H9 (cell line): Measurements from ENCODE around the gene ZNF784. TPM values are rescaled to one million over a fixed set of nuclear protein-coding genes. Genes with fewer than 3 reads are reported as not detected.

Source experiments
- DNase-seq: peaks from one replicate; pipeline ENCODE4 v3.0.0-alpha.2; 2017
- H2AFZ ChIP-seq: one replicate; pipeline ENCODE4 v1.6.1; 2013; ENCODE audit warnings: mild to moderate bottlenecking, low read length, control low read depth, moderate library complexity
- H2AK5ac ChIP-seq: 2 replicates; pipeline ENCODE4 v1.6.1; 2013; ENCODE audit warnings: low read length, control low read depth, mixed read lengths; ENCODE audit not compliant: insufficient read length
- H2BK120ac ChIP-seq: one replicate; pipeline ENCODE4 v1.6.1; 2013; ENCODE audit warnings: low read depth, mild to moderate bottlenecking, low read length, control low read depth, inconsistent platforms; ENCODE audit not compliant: poor library complexity, severe bottlenecking
- H2BK12ac ChIP-seq: 2 replicates; pipeline ENCODE4 v1.6.1; 2013; ENCODE audit warnings: low read length, control low read depth, mixed read lengths, low read depth; ENCODE audit not compliant: insufficient read length
- H2BK15ac ChIP-seq: 2 replicates; pipeline ENCODE4 v1.6.1; 2013; ENCODE audit warnings: low read depth, low read length, control low read depth
- H2BK20ac ChIP-seq: one replicate; pipeline ENCODE4 v1.6.1; 2013; ENCODE audit warnings: low read depth, mild to moderate bottlenecking, low read length, control low read depth, inconsistent platforms; ENCODE audit not compliant: poor library complexity, severe bottlenecking
- H2BK5ac ChIP-seq: 2 replicates; pipeline ENCODE4 v1.6.1; 2013; ENCODE audit warnings: low read length, control low read depth, mixed read lengths; ENCODE audit not compliant: insufficient read length
- H3K14ac ChIP-seq: 2 replicates; pipeline ENCODE4 v1.6.1; 2013; ENCODE audit warnings: low read length, control low read depth; ENCODE audit not compliant: insufficient read depth
- H3K18ac ChIP-seq: 2 replicates; pipeline ENCODE4 v1.6.1; 2013; ENCODE audit warnings: low read depth, mild to moderate bottlenecking, mixed read lengths, low read length, control low read depth; ENCODE audit not compliant: insufficient read length
- H3K23ac ChIP-seq: 2 replicates; pipeline ENCODE4 v1.6.1; 2013; ENCODE audit warnings: low read length, control low read depth, mixed read lengths, low read depth; ENCODE audit not compliant: insufficient read length
- H3K23me2 ChIP-seq: 2 replicates; pipeline ENCODE4 v1.6.1; 2013; ENCODE audit warnings: low read depth, mild to moderate bottlenecking, mixed read lengths, low read length, control low read depth; ENCODE audit not compliant: insufficient read length, poor library complexity, severe bottlenecking
- H3K27ac ChIP-seq: 2 replicates; pipeline ENCODE4 v1.5.1; 2013; ENCODE audit warnings: low read length, control low read depth, mixed read lengths, low read depth; ENCODE audit not compliant: insufficient read length
- H3K27me3 ChIP-seq: 2 replicates; pipeline ENCODE4 v1.6.1; 2013; ENCODE audit warnings: low read length, control low read depth, inconsistent platforms; ENCODE audit not compliant: insufficient read depth
- H3K4ac ChIP-seq: 2 replicates; pipeline ENCODE4 v1.6.1; 2013; ENCODE audit warnings: low read depth, mild to moderate bottlenecking, control low read depth, inconsistent platforms, low read length, moderate library complexity
- H3K4me1 ChIP-seq: 2 replicates; pipeline ENCODE4 v1.6.1; 2013; ENCODE audit warnings: low read length, control low read depth, inconsistent platforms; ENCODE audit not compliant: insufficient read depth
- H3K4me2 ChIP-seq: 2 replicates; pipeline ENCODE4 v1.6.1; 2013; ENCODE audit warnings: low read length, control low read depth, mixed read lengths; ENCODE audit not compliant: insufficient read length, insufficient read depth
- H3K56ac ChIP-seq: 2 replicates; pipeline ENCODE4 v1.6.1; 2013; ENCODE audit warnings: low read depth, mild to moderate bottlenecking, mixed read lengths, low read length, control low read depth; ENCODE audit not compliant: insufficient read length
- H3K79me1 ChIP-seq: 2 replicates; pipeline ENCODE4 v1.6.1; 2013; ENCODE audit warnings: low read depth, mild to moderate bottlenecking, moderate library complexity, low read length, control low read depth, inconsistent platforms; ENCODE audit not compliant: insufficient read depth, poor library complexity, severe bottlenecking
- H3K79me2 ChIP-seq: 2 replicates; pipeline ENCODE4 v1.6.1; 2013; ENCODE audit warnings: low read length, control low read depth, inconsistent platforms; ENCODE audit not compliant: insufficient read depth
- H3K9ac ChIP-seq: 2 replicates; pipeline ENCODE4 v1.6.1; 2013; ENCODE audit warnings: low read length, control low read depth, mixed read lengths; ENCODE audit not compliant: insufficient read length; ENCODE audit errors: extremely low read depth
- H3K9me3 ChIP-seq: one replicate; pipeline ENCODE4 v1.6.1; 2013; ENCODE audit warnings: low read depth, low read length, inconsistent platforms; ENCODE audit not compliant: control insufficient read depth
- H3T11ph ChIP-seq: one replicate; pipeline ENCODE4 v1.6.1; 2013; ENCODE audit warnings: mild to moderate bottlenecking, low read length, control low read depth, inconsistent platforms
- H4K20me1 ChIP-seq: one replicate; pipeline ENCODE4 v1.6.1; 2013; ENCODE audit not compliant: control insufficient read depth, insufficient read length, insufficient read depth
- H4K5ac ChIP-seq: 2 replicates; pipeline ENCODE4 v1.6.1; 2013; ENCODE audit warnings: low read depth, mild to moderate bottlenecking, mixed read lengths, low read length, control low read depth; ENCODE audit not compliant: insufficient read length
- H4K8ac ChIP-seq: replicated peaks from 2 replicates; pipeline ENCODE4 v1.6.1; 2013; ENCODE audit warnings: low read length, control low read depth, mixed read lengths, low read depth; ENCODE audit not compliant: insufficient read length
- H4K91ac ChIP-seq: 2 replicates; pipeline ENCODE4 v1.6.1; 2013; ENCODE audit warnings: low read depth, mild to moderate bottlenecking, moderate library complexity, mixed read lengths, low read length, control low read depth; ENCODE audit not compliant: insufficient read length
- H3K27ac Mint-ChIP-seq, 3 experiments: 2 replicates in 2 of 3; 3 replicates in 1 of 3; pipeline ENCODE4 v1.8.0; 2020 to 2021; ENCODE audit warnings: mixed read lengths in 3 of 3, mild to moderate bottlenecking in 1 of 3, moderate library complexity in 1 of 3
- H3K27me3 Mint-ChIP-seq: 2 replicates; pipeline ENCODE4 v1.8.0; 2021; ENCODE audit warnings: low read depth, mild to moderate bottlenecking, moderate library complexity, mixed read lengths
- H3K36me3 Mint-ChIP-seq, 3 experiments: 2 replicates in 2 of 3; 3 replicates in 1 of 3; pipeline ENCODE4 v1.8.0; 2020 to 2021; ENCODE audit warnings: low read depth in 3 of 3, mixed read lengths in 3 of 3; ENCODE audit not compliant: insufficient read depth in 1 of 3
- H3K4me1 Mint-ChIP-seq, 2 experiments: 2 replicates each; pipeline ENCODE4 v1.8.0; 2020; ENCODE audit warnings: mixed read lengths in 2 of 2
- H3K4me3 Mint-ChIP-seq, 2 experiments: 2 replicates in 1 of 2; 3 replicates in 1 of 2; pipeline ENCODE4 v1.8.0; 2020 to 2021; ENCODE audit warnings: mild to moderate bottlenecking in 2 of 2, mixed read lengths in 2 of 2, moderate library complexity in 1 of 2
- H3K9me3 Mint-ChIP-seq, 2 experiments: 2 replicates in 1 of 2; 3 replicates in 1 of 2; pipeline ENCODE4 v1.8.0; 2020; ENCODE audit warnings: mild to moderate bottlenecking in 2 of 2, mixed read lengths in 2 of 2, moderate library complexity in 1 of 2
- WGBS: extraction: QIAGEN DNeasy Blood & Tissue Kit; methylation state at CpG from one replicate; pipeline ENCODE4 v1.1.7; 2013; ENCODE audit warnings: missing lambda C conversion rate, low lambda C conversion rate, mixed read lengths; ENCODE audit not compliant: insufficient read length; ENCODE audit errors: extremely low coverage; 5-methylcytosine and 5-hydroxymethylcytosine counted together
- total RNA-seq: library from RNA; stranded (reverse); gene quantifications from 2 replicates; pipeline ENCODE4 v1.2.1, GENCODE V29; 2021
- TF ChIP-seq, protein P1 (sequence below): fragments of 200-600 bp; sonication (generic); conservative IDR thresholded peaks from 3 replicates; pipeline ENCODE4 v1.8.0; 2021; ENCODE audit warnings: antibody characterized with exemption, mild to moderate bottlenecking

Gene ZNF784
- total RNA-seq, 1 experiment from 2014 or later: 10.7 TPM

DNA sequence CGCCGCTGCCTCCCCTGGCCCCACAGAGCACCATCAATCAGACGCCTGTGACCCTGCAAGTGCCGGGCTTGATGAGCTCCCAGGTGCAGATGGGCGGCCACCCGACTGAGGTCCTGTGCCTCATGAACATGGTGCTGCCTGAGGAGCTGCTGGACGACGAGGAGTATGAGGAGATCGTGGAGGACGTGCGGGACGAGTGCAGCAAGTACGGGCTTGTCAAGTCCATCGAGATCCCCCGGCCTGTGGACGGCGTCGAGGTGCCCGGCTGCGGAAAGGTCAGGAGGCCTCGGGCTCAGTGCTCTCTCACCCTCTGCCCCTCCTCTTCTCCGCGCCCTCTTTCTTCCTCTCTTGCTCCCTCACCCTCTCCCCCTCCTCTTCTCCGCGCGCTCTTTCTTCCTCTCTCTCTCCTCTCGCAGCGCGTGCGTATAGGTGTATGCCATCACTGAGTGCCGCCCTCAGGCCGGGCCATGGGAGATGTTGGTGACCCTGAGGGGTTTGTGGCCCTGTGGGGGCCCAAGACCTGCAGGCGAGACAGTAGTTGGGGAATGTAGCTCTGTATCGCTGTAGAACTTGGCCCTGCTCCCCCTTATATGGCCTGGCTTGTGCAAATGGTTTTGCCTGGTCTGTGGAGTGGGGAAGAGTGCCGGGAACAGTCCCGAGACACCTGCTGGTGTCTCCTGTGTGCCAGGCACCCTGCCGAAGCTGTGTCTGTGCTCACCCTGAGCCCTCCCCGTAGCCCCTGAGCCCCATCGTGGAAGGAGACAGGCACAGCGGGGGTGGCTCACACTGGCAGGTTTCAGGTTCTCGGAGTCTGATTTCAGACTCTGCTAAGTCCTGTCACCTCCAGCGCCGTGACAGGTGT, 45.3 kb upstream of the ZNF784 start:
- Mint-ChIP-seq H3K4me1 (peaks cover 27 to 36% of the 10 kb centered on the region in 2 experiments), H3K27ac (peak overlapping the region in 2 of 3 experiments; percentile 66 to 77; a peak in 3 of 7 replicates), H3K4me3 (no peak overlapping the region; a peak in 1 of 5 replicates), H3K27me3 (no peaks in the 10 kb centered on the region), H3K36me3 (peaks cover 55 to 85% (median 76%) of the 10 kb centered on the region in 3 experiments), H3K9me3 (no peaks in the 10 kb centered on the region)
- Histone ChIP-seq H3K18ac (no peak overlapping the region), H2AK5ac (no peak overlapping the region), H3K14ac (no peak overlapping the region), H4K20me1 (no peaks in the 10 kb centered on the region), H3K56ac (no peak overlapping the region), H2BK5ac (no peak overlapping the region), H3K4me2 (no peak overlapping the region), H3T11ph (no peak overlapping the region), H2BK120ac (no peak overlapping the region), H3K4me1 (no peaks in the 10 kb centered on the region), H3K27ac (no peak overlapping the region), H3K4ac (no peak overlapping the region), H4K8ac (no peak overlapping the region), H3K79me2 (peaks cover 4% of the 10 kb centered on the region; the same call in 1 of the 2 replicates), H3K9ac (no peak overlapping the region), H3K9me3 (no peaks in the 10 kb centered on the region), H2AFZ (no peak overlapping the region), H3K79me1 (no peaks in the 10 kb centered on the region), H3K27me3 (no peaks in the 10 kb centered on the region), H3K23ac (no peak overlapping the region), H2BK15ac (no peak overlapping the region), H2BK12ac (no peak overlapping the region), H4K5ac (no peak overlapping the region), H4K91ac (no peak overlapping the region), H2BK20ac (no peak overlapping the region), H3K23me2 (no peaks in the 10 kb centered on the region)
- WGBS: no CpG with 5 or more reads among the region's 43 CpGs
- DNase-seq: no peak
- TF ChIP-seq, protein P1, sequence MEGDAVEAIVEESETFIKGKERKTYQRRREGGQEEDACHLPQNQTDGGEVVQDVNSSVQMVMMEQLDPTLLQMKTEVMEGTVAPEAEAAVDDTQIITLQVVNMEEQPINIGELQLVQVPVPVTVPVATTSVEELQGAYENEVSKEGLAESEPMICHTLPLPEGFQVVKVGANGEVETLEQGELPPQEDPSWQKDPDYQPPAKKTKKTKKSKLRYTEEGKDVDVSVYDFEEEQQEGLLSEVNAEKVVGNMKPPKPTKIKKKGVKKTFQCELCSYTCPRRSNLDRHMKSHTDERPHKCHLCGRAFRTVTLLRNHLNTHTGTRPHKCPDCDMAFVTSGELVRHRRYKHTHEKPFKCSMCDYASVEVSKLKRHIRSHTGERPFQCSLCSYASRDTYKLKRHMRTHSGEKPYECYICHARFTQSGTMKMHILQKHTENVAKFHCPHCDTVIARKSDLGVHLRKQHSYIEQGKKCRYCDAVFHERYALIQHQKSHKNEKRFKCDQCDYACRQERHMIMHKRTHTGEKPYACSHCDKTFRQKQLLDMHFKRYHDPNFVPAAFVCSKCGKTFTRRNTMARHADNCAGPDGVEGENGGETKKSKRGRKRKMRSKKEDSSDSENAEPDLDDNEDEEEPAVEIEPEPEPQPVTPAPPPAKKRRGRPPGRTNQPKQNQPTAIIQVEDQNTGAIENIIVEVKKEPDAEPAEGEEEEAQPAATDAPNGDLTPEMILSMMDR: no peak
